Activated CD8-positive, alpha-beta T cell treated with anti-CD3 and anti-CD28 coated beads for 36 hours (primary cell): ENCODE results near the gene KCNMA1. TPM values are rescaled to one million over a fixed set of nuclear protein-coding genes. Genes with fewer than 3 reads are reported as not detected.
"Not testable (repeated sequence)": the region's sequence is repeated elsewhere in the genome, so short reads cannot be mapped to it uniquely, and the experiment has no call there.

Experiments used
- ATAC-seq: fragments of 200-7000 bp; cut with Tn5 transposase; one replicate; pipeline ENCODE4 v1.10.0; 2021; ENCODE audit warnings: mild to moderate bottlenecking, moderate library complexity
- CTCF ChIA-PET: fragments of 350-600 bp; sonication (Branson Sonifier 250); formaldehyde crosslinking; loops from one replicate; lab custom pipeline; 2021; ENCODE audit warnings: antibody characterized with exemption; lab: Charles Lee
- POLR2A ChIA-PET: fragments of 350-600 bp; sonication (Branson Sonifier 250); formaldehyde crosslinking; loops from one replicate; lab custom pipeline; 2021; ENCODE audit warnings: antibody characterized with exemption; lab: Charles Lee
- DNase-seq: peaks from one replicate; pipeline ENCODE4 v3.0.0-alpha.2; 2020
- H3K27ac Mint-ChIP-seq: one replicate; pipeline ENCODE4 v1.8.0; 2021; ENCODE audit warnings: mild to moderate bottlenecking, mixed read lengths
- H3K27me3 Mint-ChIP-seq: one replicate; pipeline ENCODE4 v1.8.0; 2021; ENCODE audit warnings: mixed read lengths
- H3K36me3 Mint-ChIP-seq: one replicate; pipeline ENCODE4 v1.8.0; 2021; ENCODE audit warnings: low read depth, mixed read lengths
- H3K4me1 Mint-ChIP-seq: one replicate; pipeline ENCODE4 v1.8.0; 2021; ENCODE audit warnings: low read depth, mixed read lengths
- H3K4me3 Mint-ChIP-seq: one replicate; pipeline ENCODE4 v1.8.0; 2021; ENCODE audit warnings: mild to moderate bottlenecking, moderate library complexity, mixed read lengths
- H3K9me3 Mint-ChIP-seq: one replicate; pipeline ENCODE4 v1.8.0; 2021; ENCODE audit warnings: mixed read lengths
- intact Hi-C: fragments of 100-400 bp; cut with micrococcal nuclease; formaldehyde crosslinking; loops from one replicate; pipeline ENCODE4 v1.10.0; 2022
- total RNA-seq, 2 experiments: library from RNA; stranded (reverse); gene quantifications; one replicate each; pipeline ENCODE4 v1.2.3, GENCODE V29; 2021
- TF ChIP-seq, protein P1 (sequence below): fragments of 200-600 bp; IDR thresholded peaks from one replicate; pipeline ENCODE4 v1.8.0; 2022; ENCODE audit warnings: antibody characterized with exemption, mild to moderate bottlenecking

KCNMA1 gene
- total RNA-seq, 2 experiments from 2014 or later = 0.18 TPM; not detected in 1

DNA sequence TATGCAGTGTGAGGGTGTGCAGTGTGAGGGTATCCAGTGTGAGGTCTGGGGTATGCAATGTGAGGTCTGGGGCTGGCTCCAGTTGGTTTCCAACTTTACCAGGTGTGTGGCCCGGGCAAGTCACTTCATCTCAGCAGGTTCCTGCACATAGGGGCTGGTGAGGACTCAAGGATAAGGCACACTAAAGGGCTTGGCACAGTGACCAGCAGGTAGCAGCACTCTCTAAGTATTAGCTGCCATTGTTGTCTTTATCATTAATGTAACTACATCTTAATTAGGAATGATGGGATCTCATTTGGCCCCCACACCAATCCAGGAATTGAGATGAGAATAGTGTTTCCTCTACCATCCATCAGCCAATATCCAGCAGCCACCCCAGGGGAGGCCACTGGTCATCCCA is 117.3 kb downstream of the KCNMA1 start:
- Mint-ChIP-seq H3K27ac (no peak overlapping the region), H3K9me3 (no peaks in the 10 kb centered on the region), H3K4me3 (no peak overlapping the region), H3K36me3 (no peaks in the 10 kb centered on the region), H3K4me1 (no peaks in the 10 kb centered on the region), H3K27me3 (no peaks in the 10 kb centered on the region)
- ATAC-seq (no peak), DNase-seq (no peak)
- TF ChIP-seq, protein P1, sequence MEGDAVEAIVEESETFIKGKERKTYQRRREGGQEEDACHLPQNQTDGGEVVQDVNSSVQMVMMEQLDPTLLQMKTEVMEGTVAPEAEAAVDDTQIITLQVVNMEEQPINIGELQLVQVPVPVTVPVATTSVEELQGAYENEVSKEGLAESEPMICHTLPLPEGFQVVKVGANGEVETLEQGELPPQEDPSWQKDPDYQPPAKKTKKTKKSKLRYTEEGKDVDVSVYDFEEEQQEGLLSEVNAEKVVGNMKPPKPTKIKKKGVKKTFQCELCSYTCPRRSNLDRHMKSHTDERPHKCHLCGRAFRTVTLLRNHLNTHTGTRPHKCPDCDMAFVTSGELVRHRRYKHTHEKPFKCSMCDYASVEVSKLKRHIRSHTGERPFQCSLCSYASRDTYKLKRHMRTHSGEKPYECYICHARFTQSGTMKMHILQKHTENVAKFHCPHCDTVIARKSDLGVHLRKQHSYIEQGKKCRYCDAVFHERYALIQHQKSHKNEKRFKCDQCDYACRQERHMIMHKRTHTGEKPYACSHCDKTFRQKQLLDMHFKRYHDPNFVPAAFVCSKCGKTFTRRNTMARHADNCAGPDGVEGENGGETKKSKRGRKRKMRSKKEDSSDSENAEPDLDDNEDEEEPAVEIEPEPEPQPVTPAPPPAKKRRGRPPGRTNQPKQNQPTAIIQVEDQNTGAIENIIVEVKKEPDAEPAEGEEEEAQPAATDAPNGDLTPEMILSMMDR = no peak
- intact Hi-C loops = no loop called here
- CTCF ChIA-PET = no interaction called here
- POLR2A ChIA-PET = no interaction called here

DNA sequence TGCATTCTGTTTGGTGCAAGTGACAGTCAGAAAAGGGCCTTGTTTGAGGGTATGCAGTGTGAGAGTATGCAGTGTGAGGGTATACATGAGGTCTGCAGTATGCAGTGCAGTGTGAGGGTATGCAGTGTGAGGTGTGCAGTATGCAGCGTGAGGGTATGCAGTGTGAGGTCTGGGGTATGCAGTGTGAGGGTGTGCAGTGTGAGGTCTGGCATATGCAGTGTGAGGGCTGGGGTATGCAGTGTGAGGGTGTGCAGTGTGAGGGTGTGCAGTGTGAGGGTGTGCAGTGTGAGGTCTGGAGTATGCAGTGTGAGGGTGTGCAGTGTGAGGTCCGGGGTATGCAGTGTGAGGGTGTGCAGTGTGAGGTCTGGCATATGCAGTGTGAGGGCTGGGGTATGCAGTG is 117.8 kb downstream of the KCNMA1 start:
- H3K36me3 Mint-ChIP-seq, DNase-seq, H3K4me1 Mint-ChIP-seq, H3K27ac Mint-ChIP-seq, H3K9me3 Mint-ChIP-seq, H3K4me3 Mint-ChIP-seq, POLR2A ChIA-PET, intact Hi-C loops, ATAC-seq, H3K27me3 Mint-ChIP-seq, CTCF ChIA-PET: not testable (repeated sequence)

DNA sequence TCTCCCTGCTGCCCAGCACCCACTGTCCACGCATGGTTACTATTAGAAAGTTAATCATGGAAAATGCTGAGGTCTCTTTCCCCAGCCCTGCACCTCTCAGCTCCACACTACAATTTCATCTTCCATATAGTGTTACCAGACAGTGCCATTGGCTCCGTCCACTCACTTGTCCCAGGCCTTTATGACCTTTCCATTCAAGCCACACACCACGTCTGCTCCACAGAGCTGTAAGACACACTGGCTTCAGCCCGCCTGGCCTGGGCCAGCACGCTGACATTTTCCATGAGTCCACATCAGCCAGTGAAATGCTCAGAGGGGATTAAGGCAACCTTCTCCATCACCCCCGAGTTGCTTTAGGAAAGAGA is 118.7 kb downstream of the KCNMA1 start:
- ChIA-PET POLR2A (no interaction called here), CTCF (no interaction called here)
- H3K4me3 Mint-ChIP-seq = no peak overlapping the region
- no peaks in the 10 kb centered on the region for H3K4me1 Mint-ChIP-seq
- no peaks in the 10 kb centered on the region for H3K9me3 Mint-ChIP-seq
- no peak overlapping the region for H3K27ac Mint-ChIP-seq
- DNase-seq = no peak
- no peaks in the 10 kb centered on the region for H3K27me3 Mint-ChIP-seq
- ATAC-seq = no peak
- TF ChIP-seq, protein P1 = no peak
- no peaks in the 10 kb centered on the region for H3K36me3 Mint-ChIP-seq
- intact Hi-C loops = no loop called here

DNA sequence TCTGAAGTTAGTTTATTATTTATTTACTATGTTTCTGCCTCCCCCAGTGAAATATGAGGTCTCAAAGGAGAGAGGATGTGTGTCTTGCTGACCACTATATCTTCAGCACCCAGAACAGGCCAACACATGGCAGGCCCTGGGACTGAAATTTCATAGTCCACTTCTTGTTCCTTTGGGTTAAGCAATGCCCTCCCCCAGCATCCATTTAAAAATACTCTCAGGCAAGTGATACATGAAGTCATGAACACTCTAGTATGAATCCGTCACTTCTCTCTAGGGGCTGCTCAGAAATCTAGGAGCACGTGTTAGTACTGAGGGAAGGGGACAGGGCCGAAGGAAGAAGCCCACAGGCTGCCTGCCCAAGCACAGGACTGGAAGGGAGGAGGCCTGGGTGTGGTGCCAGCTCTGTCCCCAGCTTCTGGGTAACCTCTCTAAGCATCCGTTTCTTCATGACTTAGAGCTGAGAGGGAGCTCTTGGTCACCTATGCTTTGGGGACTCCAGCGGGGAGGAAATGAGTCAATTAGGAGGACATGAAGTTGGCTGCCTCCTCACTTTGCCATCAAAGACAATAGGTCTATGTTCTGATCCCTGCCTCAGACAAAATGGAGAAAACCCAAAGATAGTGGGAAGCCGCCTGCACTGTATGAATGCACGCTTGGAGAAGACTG is 119.2 kb downstream of the KCNMA1 start:
- intact Hi-C loops = no loop called here
- ChIA-PET POLR2A (no interaction called here), CTCF (no interaction called here)
- no peaks in the 10 kb centered on the region for H3K36me3 Mint-ChIP-seq
- no peaks in the 10 kb centered on the region for H3K27me3 Mint-ChIP-seq
- TF ChIP-seq, protein P1 = no peak
- no peak overlapping the region for H3K4me3 Mint-ChIP-seq
- no peaks in the 10 kb centered on the region for H3K4me1 Mint-ChIP-seq
- H3K9me3 Mint-ChIP-seq = no peaks in the 10 kb centered on the region
- DNase-seq (no peak), ATAC-seq (no peak)
- H3K27ac Mint-ChIP-seq = no peak overlapping the region

DNA sequence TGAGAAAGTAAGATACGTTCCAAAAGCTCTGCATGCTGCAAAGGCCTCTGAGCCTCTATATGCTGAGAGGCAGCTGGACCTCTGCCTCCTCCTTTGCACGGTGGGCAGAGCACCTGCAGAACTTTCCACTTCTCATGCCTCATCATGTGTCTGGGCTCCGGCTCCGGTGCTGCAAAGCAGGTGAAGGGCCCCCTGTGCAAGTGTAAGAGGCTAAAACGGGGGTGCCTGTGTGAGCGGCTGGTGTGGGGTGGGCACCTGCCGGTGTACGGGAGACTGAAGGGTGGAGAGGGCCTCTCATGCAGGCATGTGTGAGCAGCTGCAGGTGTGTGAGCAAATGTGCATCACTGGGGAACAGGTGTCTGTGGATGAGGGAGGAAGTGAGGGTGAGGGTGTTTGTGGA is 121.0 kb downstream of the KCNMA1 start:
- intact Hi-C loops = no loop called here
- Mint-ChIP-seq H3K27ac (no peak overlapping the region), H3K27me3 (no peaks in the 10 kb centered on the region), H3K4me1 (no peaks in the 10 kb centered on the region), H3K9me3 (no peaks in the 10 kb centered on the region), H3K4me3 (no peak overlapping the region), H3K36me3 (no peaks in the 10 kb centered on the region)
- DNase-seq (no peak), ATAC-seq (no peak)
- POLR2A ChIA-PET = interaction anchor here (0.9 kb wide), 1 partner anchor 116 kb away, joined by 3 read pairs; no protein-coding TSS in a partner anchor
- CTCF ChIA-PET = no interaction called here
- TF ChIP-seq, protein P1 = no peak
